ENCODE results near the gene SH3PXD2A. TPM values are rescaled to one million over a fixed set of nuclear protein-coding genes. Genes with fewer than 3 reads are reported as not detected.

The SH3PXD2A gene
- total and polyA plus RNA-seq, 7 donors: 3.0 to 57.7 (median 10.6) TPM

DNA sequence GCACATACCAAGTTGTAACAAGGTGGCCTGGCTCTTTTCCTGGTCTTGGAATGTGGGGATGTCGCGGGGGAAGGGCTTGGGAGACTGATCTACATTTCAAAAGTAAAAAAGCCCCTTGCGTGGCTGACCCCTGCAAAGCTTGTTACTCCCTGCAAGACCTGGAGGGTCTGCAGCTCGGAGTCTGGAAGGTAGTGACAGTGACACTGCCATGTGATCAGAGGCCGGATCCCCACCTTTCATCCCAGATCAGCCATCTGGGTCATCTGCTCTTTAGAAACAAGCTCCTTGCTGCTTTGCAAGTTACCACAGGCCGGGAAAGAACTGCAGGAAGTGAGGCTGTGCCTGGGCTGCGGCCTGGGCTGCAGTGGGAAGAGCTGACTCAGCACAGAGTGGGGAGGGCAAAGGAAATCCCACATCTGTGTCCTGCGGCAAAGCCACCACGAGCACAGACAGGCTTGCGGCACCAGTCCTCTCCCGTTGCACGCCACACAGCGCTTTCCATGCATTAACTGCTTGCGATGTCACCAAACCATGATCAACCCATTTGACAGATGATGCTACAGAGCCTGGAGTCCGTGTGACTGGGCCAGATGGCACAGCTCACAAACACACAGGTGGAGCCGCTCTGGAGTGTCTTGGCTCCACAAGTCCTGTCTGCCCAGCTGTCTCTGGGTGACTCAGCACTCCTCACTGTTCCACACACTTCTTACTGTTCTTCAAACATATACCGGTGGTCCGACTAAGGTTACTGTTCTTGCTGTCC is 97.7 kb downstream of the SH3PXD2A start:
- Histone ChIP-seq H3K4me1 (peaks cover 65% of the 10 kb centered on the region), H3K9me3 (no peaks in the 10 kb centered on the region), H3K4me3 (no peak overlapping the region), H3K27ac (peak overlapping the region; percentile 99), H3K27me3 (ENCODE audit: insufficient read depth in 3 of 3, low read length in 2 of 3) (no peaks in the 10 kb centered on the region), H3K36me3 (ENCODE audit: insufficient read depth in 1 of 2, low read depth in 1 of 2) (no peaks in the 10 kb centered on the region)
- DNase-seq (peak; percentile 52 to 75), ATAC-seq (peak; percentile 61 to 71 (median 66))
- intact Hi-C loops (cut with DNase I): loop anchor here in 1 of 2 donors (1.0 to 5.0 kb wide), 2 partner anchors 85 to 102 kb away; no protein-coding TSS in a partner anchor
- 59 to 67% (median 60%) methylated on average over 18 of the region's 18 CpGs for WGBS, 3 donors
- no peak for TF ChIP-seq CTCF (IDR thresholded peaks at IDR 0.05)

- H3K27me3 ChIP-seq (ENCODE audit: insufficient read depth in 3 of 3, low read length in 2 of 3): no peaks in the 10 kb centered on the region
- peaks cover 61% of the 10 kb centered on the region for H3K4me1 ChIP-seq
- peak overlapping the region; percentile 99 for H3K27ac ChIP-seq
- H3K4me3 ChIP-seq: no peak overlapping the region
- intact Hi-C loops (cut with DNase I): loop anchor here in 1 of 2 donors (5.0 kb wide), 1 partner anchor 86 kb away; no protein-coding TSS in a partner anchor
- ATAC-seq (no peak), DNase-seq (peak in 1 of 2 donors; percentile 46)
- H3K36me3 ChIP-seq (ENCODE audit: insufficient read depth in 1 of 2, low read depth in 1 of 2): no peaks in the 10 kb centered on the region
- 82 to 86% (median 85%) methylated on average over 8 of the region's 8 CpGs for WGBS, 3 donors
- no peak for TF ChIP-seq CTCF (IDR thresholded peaks at IDR 0.05)
- no peaks in the 10 kb centered on the region for H3K9me3 ChIP-seq
Measured at GRCh38 chr10:103756277-103756869, 99.0 kb downstream of the SH3PXD2A start.

GRCh38 chr10:103752680-103753248 is 102.6 kb downstream of the SH3PXD2A start:
- peaks cover 30% of the 10 kb centered on the region for H3K4me1 ChIP-seq
- no peak for ATAC-seq
- WGBS, 3 donors: 81 to 83% (median 81%) methylated on average over 3 of the region's 3 CpGs
- H3K27ac ChIP-seq: no peak overlapping the region
- DNase-seq: peak in 1 of 2 donors; percentile 6
- peak; percentile 75 for TF ChIP-seq CTCF (IDR thresholded peaks at IDR 0.05)
- intact Hi-C loops (cut with DNase I): no loop called here
- no peaks in the 10 kb centered on the region for H3K9me3 ChIP-seq
- no peak overlapping the region for H3K4me3 ChIP-seq
- H3K36me3 ChIP-seq (ENCODE audit: insufficient read depth in 1 of 2, low read depth in 1 of 2): no peaks in the 10 kb centered on the region
- no peaks in the 10 kb centered on the region for H3K27me3 ChIP-seq (ENCODE audit: insufficient read depth in 3 of 3, low read length in 2 of 3)

- H3K9me3 ChIP-seq: no peaks in the 10 kb centered on the region
- H3K27me3 ChIP-seq (ENCODE audit: insufficient read depth in 3 of 3, low read length in 2 of 3): no peaks in the 10 kb centered on the region
- 40 to 62% (median 49%) methylated on average over 7 of the region's 7 CpGs for WGBS, 3 donors
- intact Hi-C loops (cut with DNase I): no loop called here
- peak overlapping the region; percentile 27 for H3K27ac ChIP-seq
- TF ChIP-seq CTCF (IDR thresholded peaks at IDR 0.05): no peak
- no peak overlapping the region for H3K4me3 ChIP-seq
- H3K36me3 ChIP-seq (ENCODE audit: insufficient read depth in 1 of 2, low read depth in 1 of 2): no peaks in the 10 kb centered on the region
- ATAC-seq: peak in 3 of 4 donors; percentile 29 to 32 (median 29)
- peaks cover 24% of the 10 kb centered on the region for H3K4me1 ChIP-seq
- peak in 1 of 2 donors; percentile 36 for DNase-seq
Measured at GRCh38 chr10:103751667-103752290, 103.6 kb downstream of the SH3PXD2A start.
